ENCODE data around the gene MYH16.
"Not testable (repeated sequence)": the region's sequence is repeated elsewhere in the genome, so short reads cannot be mapped to it uniquely, and the experiment has no call there.

MYH16 gene

GRCh38 chr7:99267481-99267840 is 5.2 kb upstream of the MYH16 start:
- in situ Hi-C loops (cut with HindIII; ENCODE audit: low pct_unique_long_range_greater_than_20kb, low sequenced_read_pairs): no loop called here
- peak in 1 of 2 experiments; percentile 31 for DNase-seq (ENCODE audit: low read depth in 1 of 2, low spot score in 1 of 2)
- TF ChIP-seq JUND (IDR thresholded peaks at IDR 0.05; ENCODE audit: low read depth): no peak

- in situ Hi-C loops (cut with HindIII; ENCODE audit: low pct_unique_long_range_greater_than_20kb, low sequenced_read_pairs): no loop called here
- DNase-seq (ENCODE audit: low read depth in 1 of 2, low spot score in 1 of 2): peak in 1 of 2 experiments; percentile 38
- TF ChIP-seq JUND (IDR thresholded peaks at IDR 0.05; ENCODE audit: low read depth): no peak
Observed at GRCh38 chr7:99267841-99268576, 4.6 kb upstream of the MYH16 start.

- TF ChIP-seq JUND (IDR thresholded peaks at IDR 0.05; ENCODE audit: low read depth): no peak
- in situ Hi-C loops (cut with HindIII; ENCODE audit: low pct_unique_long_range_greater_than_20kb, low sequenced_read_pairs): no loop called here
- no peak for DNase-seq (ENCODE audit: low read depth in 1 of 2, low spot score in 1 of 2)
Observed at GRCh38 chr7:99268577-99268908, 4.1 kb upstream of the MYH16 start.

DNA sequence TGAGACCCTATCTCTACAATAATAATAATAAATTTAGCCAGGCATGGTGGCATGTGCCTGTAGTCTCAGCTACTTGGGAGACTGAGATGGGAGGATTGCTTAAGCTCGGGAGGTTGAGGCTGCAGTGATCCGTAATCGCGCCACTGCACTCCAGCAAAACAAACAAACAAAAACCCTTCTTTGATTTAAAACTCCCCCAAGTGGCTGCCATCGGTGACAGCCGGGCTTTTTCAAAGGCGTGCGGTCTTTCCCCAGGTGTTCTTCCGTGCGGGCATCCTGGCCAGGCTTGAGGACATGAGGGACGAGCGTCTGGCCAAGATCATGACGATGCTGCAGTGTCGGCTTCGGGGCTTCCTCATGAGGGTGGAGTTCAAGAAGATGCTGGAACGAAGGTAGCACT is 1.9 kb upstream of the MYH16 start:
- TF ChIP-seq JUND (IDR thresholded peaks at IDR 0.05; ENCODE audit: low read depth): no peak
- DNase-seq (ENCODE audit: low read depth in 1 of 2, low spot score in 1 of 2): peak in 1 of 2 experiments; percentile 44
- in situ Hi-C loops (cut with HindIII; ENCODE audit: low pct_unique_long_range_greater_than_20kb, low sequenced_read_pairs): no loop called here

DNA sequence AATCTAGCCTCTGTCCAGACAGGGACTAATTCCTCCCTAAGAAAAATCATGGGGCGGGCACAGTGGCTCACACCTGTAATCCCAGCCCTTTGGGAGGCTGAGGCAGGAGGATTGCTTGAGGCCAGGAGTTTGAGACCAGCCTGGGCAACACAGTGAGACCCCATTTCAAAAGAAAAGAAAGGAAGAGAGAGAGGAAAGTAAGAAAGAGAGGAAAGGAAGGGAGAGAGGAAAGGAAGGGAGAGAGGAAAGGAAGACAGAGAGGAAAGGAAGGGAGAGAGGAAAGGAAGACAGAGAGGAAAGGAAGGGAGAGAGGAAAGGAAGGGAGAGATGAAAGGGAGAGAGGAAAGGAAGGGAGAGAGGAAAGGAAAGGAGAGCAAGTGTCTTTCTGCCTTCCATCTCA is 922 bp downstream of the MYH16 start:
- in situ Hi-C loops (cut with HindIII; ENCODE audit: low pct_unique_long_range_greater_than_20kb, low sequenced_read_pairs); DNase-seq (ENCODE audit: low read depth in 1 of 2, low spot score in 1 of 2): not testable (repeated sequence)

DNA sequence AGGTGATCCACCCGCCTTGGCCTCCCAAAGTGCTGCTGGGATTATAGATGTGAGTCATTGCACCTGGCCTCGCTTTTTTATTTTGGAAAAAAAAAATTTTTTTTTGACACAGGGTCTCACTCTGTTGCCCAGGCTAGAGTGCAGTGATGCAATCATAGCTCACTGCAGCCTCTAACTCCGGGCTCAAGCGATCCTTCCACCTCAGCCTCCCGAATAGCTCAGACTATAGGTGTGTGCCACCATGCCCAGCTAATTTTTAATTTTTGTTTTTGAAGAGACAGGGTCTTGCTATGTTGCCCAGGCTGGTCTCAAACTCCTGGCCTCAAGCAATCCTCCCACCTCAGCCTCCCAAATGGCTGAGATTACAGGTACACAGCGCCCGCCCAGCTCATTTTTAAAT is 2.3 kb downstream of the MYH16 start:
- in situ Hi-C loops (cut with HindIII; ENCODE audit: low pct_unique_long_range_greater_than_20kb, low sequenced_read_pairs); DNase-seq (ENCODE audit: low read depth in 1 of 2, low spot score in 1 of 2): not testable (repeated sequence)

DNA sequence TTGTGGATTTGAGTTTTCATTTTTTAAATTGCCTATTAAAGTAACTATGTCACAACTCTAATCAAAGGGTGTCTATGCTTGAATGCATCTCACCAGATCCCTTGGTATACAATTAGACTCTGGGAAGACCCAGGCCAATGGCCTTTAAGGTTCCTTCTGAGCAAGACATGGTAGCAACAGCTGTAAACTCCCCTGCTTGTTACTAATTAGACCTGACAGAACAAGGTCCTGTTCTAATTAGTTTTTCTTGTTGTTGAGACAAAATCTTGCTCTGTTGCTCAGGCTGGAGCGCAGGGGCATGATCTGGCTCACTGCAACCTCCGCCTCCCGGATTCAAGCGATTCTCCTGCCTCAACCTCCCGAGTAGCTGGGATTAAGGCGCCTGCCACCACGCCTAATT is 2.9 kb downstream of the MYH16 start:
- no peak for DNase-seq (ENCODE audit: low read depth in 1 of 2, low spot score in 1 of 2)
- in situ Hi-C loops (cut with HindIII; ENCODE audit: low pct_unique_long_range_greater_than_20kb, low sequenced_read_pairs): no loop called here
- no peak for TF ChIP-seq JUND (IDR thresholded peaks at IDR 0.05; ENCODE audit: low read depth)

DNA sequence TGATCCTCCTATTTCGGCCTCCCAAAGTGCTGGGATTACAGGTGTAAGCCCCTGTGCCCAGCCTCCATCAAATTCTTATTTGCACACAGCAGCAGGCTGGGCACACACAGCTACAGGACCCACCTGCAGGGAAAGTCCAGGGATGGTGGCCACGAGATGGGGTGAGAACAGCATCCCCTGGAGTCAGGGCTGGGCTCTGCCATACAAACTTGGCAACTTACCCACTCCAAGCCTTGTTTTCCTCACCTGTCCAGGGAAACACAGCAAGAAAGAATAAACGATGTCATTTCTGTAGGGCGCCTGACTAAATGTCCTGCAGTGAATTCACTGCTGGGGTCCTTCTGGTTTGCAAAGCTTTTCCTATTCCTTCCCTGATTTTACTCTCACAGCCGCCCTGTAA is 5.5 kb downstream of the MYH16 start:
- in situ Hi-C loops (cut with HindIII; ENCODE audit: low pct_unique_long_range_greater_than_20kb, low sequenced_read_pairs): no loop called here
- no peak for TF ChIP-seq JUND (IDR thresholded peaks at IDR 0.05; ENCODE audit: low read depth)
- no peak for DNase-seq (ENCODE audit: low read depth in 1 of 2, low spot score in 1 of 2)

- in situ Hi-C loops (cut with HindIII; ENCODE audit: low pct_unique_long_range_greater_than_20kb, low sequenced_read_pairs); DNase-seq (ENCODE audit: low read depth in 1 of 2, low spot score in 1 of 2): not testable (repeated sequence)
Observed at GRCh38 chr7:99284165-99284564, 11.5 kb downstream of the MYH16 start.

DNA sequence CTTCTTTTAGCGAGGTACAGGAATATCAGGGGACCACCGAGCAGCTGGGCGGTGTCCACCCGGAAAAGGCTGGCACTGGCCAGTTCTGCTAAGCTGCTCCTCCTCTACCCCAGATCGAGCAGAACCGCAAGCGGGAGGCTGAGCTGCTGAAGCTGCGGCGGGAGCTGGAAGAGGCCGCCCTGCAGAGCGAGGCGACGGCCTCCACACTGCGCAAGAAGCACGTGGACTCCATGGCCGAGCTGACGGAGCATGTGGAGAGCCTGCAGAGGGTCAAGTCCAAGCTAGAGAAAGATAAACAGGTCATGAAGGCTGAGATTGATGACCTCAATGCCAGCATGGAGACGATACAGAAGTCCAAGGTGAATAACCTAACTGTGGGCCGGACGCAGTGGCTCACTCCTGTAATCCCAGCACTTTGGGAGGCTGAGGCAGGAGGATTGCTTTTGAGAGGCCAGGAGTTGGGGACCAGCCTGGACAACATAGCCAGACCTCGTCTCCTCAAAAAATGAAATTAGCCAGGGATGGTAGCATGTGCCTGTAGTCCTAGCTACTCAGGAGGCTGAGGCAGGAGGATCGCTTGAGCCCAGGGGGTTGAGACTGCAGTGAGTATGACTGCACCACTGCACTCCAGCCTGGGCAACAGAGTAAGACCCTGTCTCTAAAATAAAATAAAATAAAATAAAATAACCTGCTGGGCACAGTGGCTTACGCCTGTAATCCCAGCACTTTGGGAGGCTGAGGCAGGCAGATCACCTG is 15.3 kb downstream of the MYH16 start:
- in situ Hi-C loops (cut with HindIII; ENCODE audit: low pct_unique_long_range_greater_than_20kb, low sequenced_read_pairs): no loop called here
- DNase-seq (ENCODE audit: low read depth in 1 of 2, low spot score in 1 of 2): no peak
- no peak for TF ChIP-seq JUND (IDR thresholded peaks at IDR 0.05; ENCODE audit: low read depth)

DNA sequence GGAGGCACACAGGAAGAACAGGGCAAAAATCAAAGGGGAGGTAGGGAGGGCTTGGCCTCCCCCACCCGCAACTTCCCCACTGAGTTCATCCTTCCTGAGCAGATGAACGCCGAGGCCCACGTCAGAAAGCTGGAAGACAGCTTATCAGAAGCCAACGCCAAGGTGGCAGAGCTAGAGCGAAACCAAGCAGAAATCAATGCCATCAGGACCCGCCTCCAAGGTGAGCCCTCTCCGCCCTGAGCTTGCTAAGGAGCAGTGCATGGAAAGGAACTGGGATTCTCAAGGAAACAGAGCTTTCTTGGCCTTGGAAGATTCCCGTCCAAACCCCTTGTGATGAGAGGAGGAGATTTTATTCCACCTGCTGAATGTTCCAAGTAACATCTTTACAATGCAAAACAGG is 16.5 kb downstream of the MYH16 start:
- in situ Hi-C loops (cut with HindIII; ENCODE audit: low pct_unique_long_range_greater_than_20kb, low sequenced_read_pairs): no loop called here
- no peak for TF ChIP-seq JUND (IDR thresholded peaks at IDR 0.05; ENCODE audit: low read depth)
- no peak for DNase-seq (ENCODE audit: low read depth in 1 of 2, low spot score in 1 of 2)

DNA sequence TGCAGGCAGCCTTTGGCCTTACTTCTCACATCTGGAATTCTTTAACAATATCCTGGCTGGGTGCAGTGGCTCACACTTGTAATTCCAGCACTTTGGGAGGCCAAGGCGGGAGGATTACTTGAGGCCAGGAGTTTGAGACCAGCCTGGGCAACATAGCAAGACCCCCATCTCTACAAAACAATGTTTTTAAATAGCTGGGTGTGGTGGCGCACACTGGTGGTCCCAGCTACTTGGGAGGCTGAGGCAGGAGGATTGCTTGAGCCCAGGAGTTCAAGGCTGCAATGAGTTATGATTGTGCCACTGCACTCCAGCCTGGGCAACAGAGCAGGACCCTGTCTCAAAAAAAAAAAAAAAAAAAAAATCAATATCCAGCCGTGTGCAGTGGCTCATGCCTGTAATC is 17.5 kb downstream of the MYH16 start:
- DNase-seq (ENCODE audit: low read depth in 1 of 2, low spot score in 1 of 2); in situ Hi-C loops (cut with HindIII; ENCODE audit: low pct_unique_long_range_greater_than_20kb, low sequenced_read_pairs): not testable (repeated sequence)

GRCh38 chr7:99290980-99291607 is 18.5 kb downstream of the MYH16 start:
- in situ Hi-C loops (cut with HindIII; ENCODE audit: low pct_unique_long_range_greater_than_20kb, low sequenced_read_pairs): no loop called here
- no peak for DNase-seq (ENCODE audit: low read depth in 1 of 2, low spot score in 1 of 2)
- no peak for TF ChIP-seq JUND (IDR thresholded peaks at IDR 0.05; ENCODE audit: low read depth)

Data from T47D (cell line).